OCI-LY7 (cell line): ENCODE results near the gene PEX14.

Experiments
- EZH2phosphoT487 ChIP-seq: fragments of 200-600 bp; sonication (generic); IDR thresholded peaks from 2 replicates; pipeline ENCODE4 v1.6.1; 2018; ENCODE audit warnings: low read depth, borderline replicate concordance, mild to moderate bottlenecking, mixed run types, antibody characterized with exemption, low read length, moderate library complexity, mixed read lengths
- TF ChIP-seq, protein P1 (sequence below): fragments of 200-600 bp; sonication (generic); conservative IDR thresholded peaks from 2 replicates; pipeline ENCODE4 v1.5.1; 2014; ENCODE audit warnings: mild to moderate bottlenecking, antibody characterized with exemption, low read length, moderate library complexity, mixed read lengths

GRCh38 chr1:10428984-10429383, 45.8 kb upstream of the PEX14 start:
- TF ChIP-seq, protein P1, sequence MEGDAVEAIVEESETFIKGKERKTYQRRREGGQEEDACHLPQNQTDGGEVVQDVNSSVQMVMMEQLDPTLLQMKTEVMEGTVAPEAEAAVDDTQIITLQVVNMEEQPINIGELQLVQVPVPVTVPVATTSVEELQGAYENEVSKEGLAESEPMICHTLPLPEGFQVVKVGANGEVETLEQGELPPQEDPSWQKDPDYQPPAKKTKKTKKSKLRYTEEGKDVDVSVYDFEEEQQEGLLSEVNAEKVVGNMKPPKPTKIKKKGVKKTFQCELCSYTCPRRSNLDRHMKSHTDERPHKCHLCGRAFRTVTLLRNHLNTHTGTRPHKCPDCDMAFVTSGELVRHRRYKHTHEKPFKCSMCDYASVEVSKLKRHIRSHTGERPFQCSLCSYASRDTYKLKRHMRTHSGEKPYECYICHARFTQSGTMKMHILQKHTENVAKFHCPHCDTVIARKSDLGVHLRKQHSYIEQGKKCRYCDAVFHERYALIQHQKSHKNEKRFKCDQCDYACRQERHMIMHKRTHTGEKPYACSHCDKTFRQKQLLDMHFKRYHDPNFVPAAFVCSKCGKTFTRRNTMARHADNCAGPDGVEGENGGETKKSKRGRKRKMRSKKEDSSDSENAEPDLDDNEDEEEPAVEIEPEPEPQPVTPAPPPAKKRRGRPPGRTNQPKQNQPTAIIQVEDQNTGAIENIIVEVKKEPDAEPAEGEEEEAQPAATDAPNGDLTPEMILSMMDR: no peak
- TF ChIP-seq EZH2phosphoT487: no peak
